ENCODE measurements around the gene ARHGAP10. TPM values are rescaled to one million over a fixed set of nuclear protein-coding genes. Genes with fewer than 3 reads are reported as not detected.

ARHGAP10 gene
- total RNA-seq, 3 donors from 2014 or later = 4.3 to 5.9 (median 5.3) TPM

GRCh38 chr4:148109216-148109615 is 377.3 kb downstream of the ARHGAP10 start:
- ATAC-seq (no peak), DNase-seq (no peak)
- no peak overlapping the region for H3K4me3 Mint-ChIP-seq
- peaks cover 26% of the 10 kb centered on the region for H3K4me1 Mint-ChIP-seq (ENCODE audit: low read depth)
- H3K27me3 Mint-ChIP-seq (ENCODE audit: low read depth) = no peaks in the 10 kb centered on the region
- H3K36me3 Mint-ChIP-seq (ENCODE audit: insufficient read depth) = peaks cover 66% of the 10 kb centered on the region
- peaks cover 4% of the 10 kb centered on the region for H3K9me3 Mint-ChIP-seq

- H3K27me3 Mint-ChIP-seq (ENCODE audit: low read depth) = no peaks in the 10 kb centered on the region
- H3K36me3 Mint-ChIP-seq (ENCODE audit: insufficient read depth) = peaks cover 67% of the 10 kb centered on the region
- no peak overlapping the region for H3K4me3 Mint-ChIP-seq
- ATAC-seq (no peak), DNase-seq (no peak)
- peaks cover 4% of the 10 kb centered on the region for H3K9me3 Mint-ChIP-seq
- H3K4me1 Mint-ChIP-seq (ENCODE audit: low read depth) = peaks cover 26% of the 10 kb centered on the region
Observed at GRCh38 chr4:148110169-148110568, 378.3 kb downstream of the ARHGAP10 start.

GRCh38 chr4:148112231-148112982 is 380.5 kb downstream of the ARHGAP10 start:
- peak; percentile 76 to 84 for ATAC-seq
- DNase-seq = no peak

GRCh38 chr4:148114436-148114835 is 382.5 kb downstream of the ARHGAP10 start:
- Mint-ChIP-seq H3K4me1 (ENCODE audit: low read depth) (peaks cover 41% of the 10 kb centered on the region), H3K9me3 (no peaks in the 10 kb centered on the region), H3K27me3 (ENCODE audit: low read depth) (no peaks in the 10 kb centered on the region), H3K36me3 (ENCODE audit: insufficient read depth) (peaks cover 52% of the 10 kb centered on the region), H3K4me3 (no peak overlapping the region)
- ATAC-seq (no peak), DNase-seq (no peak)

More at GRCh38 chr4:148112231-148112982, 380.5 kb downstream of the ARHGAP10 start:
- peaks cover 33% of the 10 kb centered on the region for H3K4me1 Mint-ChIP-seq (ENCODE audit: low read depth)
- H3K9me3 Mint-ChIP-seq = peaks cover 3% of the 10 kb centered on the region
- no peak overlapping the region for H3K4me3 Mint-ChIP-seq
- H3K27me3 Mint-ChIP-seq (ENCODE audit: low read depth) = no peaks in the 10 kb centered on the region
- H3K36me3 Mint-ChIP-seq (ENCODE audit: insufficient read depth) = peaks cover 50% of the 10 kb centered on the region

- Mint-ChIP-seq H3K36me3 (ENCODE audit: insufficient read depth) (peaks cover 49% of the 10 kb centered on the region), H3K27me3 (ENCODE audit: low read depth) (no peaks in the 10 kb centered on the region), H3K9me3 (no peaks in the 10 kb centered on the region), H3K4me1 (ENCODE audit: low read depth) (peaks cover 38% of the 10 kb centered on the region), H3K4me3 (no peak overlapping the region)
- no peak for ATAC-seq
- DNase-seq = no peak
Observed at GRCh38 chr4:148116264-148116663, 384.4 kb downstream of the ARHGAP10 start.

GRCh38 chr4:148116969-148117368 is 385.1 kb downstream of the ARHGAP10 start:
- ATAC-seq (no peak), DNase-seq (no peak)
- Mint-ChIP-seq H3K9me3 (no peaks in the 10 kb centered on the region), H3K27me3 (ENCODE audit: low read depth) (no peaks in the 10 kb centered on the region), H3K4me1 (ENCODE audit: low read depth) (peaks cover 32% of the 10 kb centered on the region), H3K36me3 (ENCODE audit: insufficient read depth) (peaks cover 50% of the 10 kb centered on the region), H3K4me3 (no peak overlapping the region)

- Mint-ChIP-seq H3K4me1 (ENCODE audit: low read depth) (peaks cover 20% of the 10 kb centered on the region), H3K4me3 (no peak overlapping the region), H3K9me3 (peaks cover 3% of the 10 kb centered on the region), H3K36me3 (ENCODE audit: insufficient read depth) (peaks cover 49% of the 10 kb centered on the region), H3K27me3 (ENCODE audit: low read depth) (no peaks in the 10 kb centered on the region)
- no peak for DNase-seq
- ATAC-seq = no peak
Observed at GRCh38 chr4:148118179-148118578, 386.3 kb downstream of the ARHGAP10 start.

GRCh38 chr4:148118633-148119032 is 386.7 kb downstream of the ARHGAP10 start:
- ATAC-seq = no peak
- Mint-ChIP-seq H3K4me3 (no peak overlapping the region), H3K9me3 (peaks cover 7% of the 10 kb centered on the region), H3K27me3 (ENCODE audit: low read depth) (no peaks in the 10 kb centered on the region), H3K36me3 (ENCODE audit: insufficient read depth) (peaks cover 52% of the 10 kb centered on the region), H3K4me1 (ENCODE audit: low read depth) (peaks cover 17% of the 10 kb centered on the region)
- no peak for DNase-seq

GRCh38 chr4:148120216-148120615 is 388.3 kb downstream of the ARHGAP10 start:
- H3K9me3 Mint-ChIP-seq = peaks cover 16% of the 10 kb centered on the region
- ATAC-seq (no peak), DNase-seq (no peak)
- H3K36me3 Mint-ChIP-seq (ENCODE audit: insufficient read depth) = peaks cover 51% of the 10 kb centered on the region
- H3K4me1 Mint-ChIP-seq (ENCODE audit: low read depth) = peaks cover 17% of the 10 kb centered on the region
- H3K4me3 Mint-ChIP-seq = no peak overlapping the region
- no peaks in the 10 kb centered on the region for H3K27me3 Mint-ChIP-seq (ENCODE audit: low read depth)

Other genes starting within 250 kb of the ARHGAP10 start
- 10 to 100 TPM; 29.1 to 31.1 (median 30.4) TPM for gene TMEM184C, start 114.7 kb upstream of the ARHGAP10 start, total RNA-seq
- gene PRMT9, start 47.9 kb upstream of the ARHGAP10 start, total RNA-seq = 1 to 10 TPM; 4.7 to 5.0 (median 5.0) TPM

Measured in activated T-cell treated with anti-CD3 and anti-CD28 coated beads, Interleukin-2, amount 50 U/mL, for 4 hours (primary cell).